Naive thymus-derived CD4-positive, alpha-beta T cell (primary cell): ENCODE measurements around the gene ERC1. TPM values are rescaled to one million over a fixed set of nuclear protein-coding genes. Genes with fewer than 3 reads are reported as not detected.
A peak's percentile ranks its signal among the peaks of the same experiment; 100 is the strongest.

Experiments used
- ATAC-seq: fragments of 150-1000 bp; cut with Tn5 transposase; 2 replicates; pipeline ENCODE4 v1.10.0; 2021; ENCODE audit warnings: mild to moderate bottlenecking, moderate library complexity
- CTCF ChIA-PET: fragments of 350-600 bp; sonication (Branson Sonifier 250); formaldehyde crosslinking; loops from one replicate; lab custom pipeline; 2021; ENCODE audit warnings: antibody characterized with exemption; lab: Charles Lee
- POLR2A ChIA-PET: fragments of 350-600 bp; sonication (Branson Sonifier 250); formaldehyde crosslinking; loops from one replicate; lab custom pipeline; 2021; ENCODE audit warnings: antibody characterized with exemption, inconsistent platforms; lab: Charles Lee
- DNase-seq, 9 donors: peaks; one replicate each; pipeline versions ENCODE4 v3.0.0 to v3.0.0-alpha.2; 2020 to 2022; ENCODE audit warnings: mixed read lengths in 1 of 9
- H3K27ac ChIP-seq: one replicate; pipeline ENCODE4 v1.7.0; 2013; ENCODE audit warnings: mild to moderate bottlenecking, low read depth, low read length, moderate library complexity
- H3K27me3 ChIP-seq, 2 donors: one replicate each; pipeline ENCODE4 v1.7.0; 2013; ENCODE audit warnings: low read length in 2 of 2, mild to moderate bottlenecking in 2 of 2, moderate library complexity in 2 of 2; ENCODE audit not compliant: control insufficient read depth in 2 of 2, insufficient read depth in 2 of 2
- H3K36me3 ChIP-seq, 3 experiments: 1 replicate in 2 of 3; 2 replicates in 1 of 3; pipeline ENCODE4 v1.7.0; 2013; ENCODE audit warnings: low read length in 3 of 3, mild to moderate bottlenecking in 3 of 3, moderate library complexity in 1 of 3; ENCODE audit not compliant: insufficient read depth in 3 of 3, control insufficient read depth in 2 of 3
- H3K4me1 ChIP-seq, 2 donors: one replicate each; pipeline ENCODE4 v1.7.0; 2013; ENCODE audit warnings: low read length in 2 of 2, mild to moderate bottlenecking in 2 of 2, moderate library complexity in 1 of 2; ENCODE audit not compliant: control insufficient read depth in 2 of 2, insufficient read depth in 2 of 2
- H3K4me3 ChIP-seq: 2 replicates; pipeline ENCODE4 v1.7.0; 2013; ENCODE audit warnings: mild to moderate bottlenecking, low read length
- H3K9me3 ChIP-seq, 3 experiments: 1 replicate in 2 of 3; 2 replicates in 1 of 3; pipeline ENCODE4 v1.7.0; 2013; ENCODE audit warnings: low read length in 3 of 3; ENCODE audit not compliant: control insufficient read depth in 2 of 3
- H3K27ac Mint-ChIP-seq, 9 donors: one replicate each; pipeline ENCODE4 v1.8.0; 2020 to 2022; ENCODE audit warnings: mixed read lengths in 9 of 9, mild to moderate bottlenecking in 8 of 9, moderate library complexity in 5 of 9, inconsistent platforms in 2 of 9
- H3K27me3 Mint-ChIP-seq, 5 donors: one replicate each; pipeline ENCODE4 v1.8.0; 2021 to 2022; ENCODE audit warnings: mixed read lengths in 5 of 5, mild to moderate bottlenecking in 1 of 5
- H3K36me3 Mint-ChIP-seq, 5 donors: one replicate each; pipeline ENCODE4 v1.8.0; 2020 to 2022; ENCODE audit warnings: mixed read lengths in 5 of 5, mild to moderate bottlenecking in 3 of 5, inconsistent platforms in 1 of 5
- H3K4me1 Mint-ChIP-seq, 7 donors: one replicate each; pipeline ENCODE4 v1.8.0; 2020 to 2022; ENCODE audit warnings: mixed read lengths in 7 of 7, mild to moderate bottlenecking in 3 of 7, inconsistent platforms in 1 of 7
- H3K4me3 Mint-ChIP-seq, 10 donors: one replicate each; pipeline ENCODE4 v1.8.0; 2020 to 2022; ENCODE audit warnings: mild to moderate bottlenecking in 10 of 10, mixed read lengths in 10 of 10, moderate library complexity in 6 of 10, inconsistent platforms in 2 of 10
- H3K9me3 Mint-ChIP-seq, 11 donors: one replicate each; pipeline ENCODE4 v1.8.0; 2020 to 2022; ENCODE audit warnings: mixed read lengths in 11 of 11, mild to moderate bottlenecking in 4 of 11, inconsistent platforms in 1 of 11, moderate library complexity in 1 of 11
- intact Hi-C, 2 donors: fragments of 100-400 bp; cut with micrococcal nuclease; formaldehyde crosslinking; loops; one replicate each; pipeline ENCODE4 v1.15.1; 2023
- polyA plus RNA-seq, 2 donors: library from polyadenylated mRNA; unstranded; fragments of 300-500 nt; fragmentation: Illumina TruSeq; gene quantifications; one replicate each; pipeline ENCODE4 v1.2.3, GENCODE V29; 2021
- total RNA-seq, 6 experiments: library from RNA in 5 of 6; stranded (reverse) in 5 of 6; gene quantifications; 1 replicate in 5 of 6; 2 replicates in 1 of 6; pipeline ENCODE4 v1.2.3 and lab custom pipeline; 2021 to 2026

The ERC1 gene
- total and polyA plus RNA-seq, 7 experiments from 2014 or later = 15.9 to 62.0 (median 51.5) TPM

GRCh38 chr12:1435456-1435855, 444.4 kb downstream of the ERC1 start:
- peaks cover 0 to 20% (median 3%) of the 10 kb centered on the region in 5 donors for H3K36me3 Mint-ChIP-seq
- H3K27ac Mint-ChIP-seq = no peak overlapping the region
- Histone ChIP-seq H3K9me3 (no peaks in the 10 kb centered on the region), H3K36me3 (peaks cover 0 to 5% (median 0%) of the 10 kb centered on the region in 3 experiments), H3K27ac (no peak overlapping the region), H3K4me3 (no peak overlapping the region), H3K27me3 (no peaks in the 10 kb centered on the region), H3K4me1 (no peaks in the 10 kb centered on the region)
- ATAC-seq = no peak
- no peak for DNase-seq
- intact Hi-C loops = no loop called here
- no peaks in the 10 kb centered on the region for H3K9me3 Mint-ChIP-seq
- ChIA-PET POLR2A (no interaction called here), CTCF (no interaction called here)
- H3K4me1 Mint-ChIP-seq = no peaks in the 10 kb centered on the region
- no peak overlapping the region for H3K4me3 Mint-ChIP-seq
- no peaks in the 10 kb centered on the region for H3K27me3 Mint-ChIP-seq

GRCh38 chr12:1436015-1436414, 445.0 kb downstream of the ERC1 start:
- intact Hi-C loops = no loop called here
- no peak overlapping the region for H3K4me3 Mint-ChIP-seq
- CTCF ChIA-PET = no interaction called here
- no peaks in the 10 kb centered on the region for H3K27me3 Mint-ChIP-seq
- H3K36me3 Mint-ChIP-seq = peaks cover 0 to 20% (median 3%) of the 10 kb centered on the region in 5 donors
- no peaks in the 10 kb centered on the region for H3K27me3 ChIP-seq
- H3K9me3 ChIP-seq = no peaks in the 10 kb centered on the region
- H3K27ac ChIP-seq = no peak overlapping the region
- no peak overlapping the region for H3K4me3 ChIP-seq
- DNase-seq (no peak), ATAC-seq (no peak)
- H3K4me1 ChIP-seq = no peaks in the 10 kb centered on the region
- no peaks in the 10 kb centered on the region for H3K9me3 Mint-ChIP-seq
- no peaks in the 10 kb centered on the region for H3K4me1 Mint-ChIP-seq
- POLR2A ChIA-PET = no interaction called here
- peak overlapping the region in 1 of 9 donors; percentile 0 for H3K27ac Mint-ChIP-seq
- H3K36me3 ChIP-seq = peaks cover 0 to 5% (median 0%) of the 10 kb centered on the region in 3 experiments

- peaks cover 0 to 24% (median 3%) of the 10 kb centered on the region in 5 donors for H3K36me3 Mint-ChIP-seq
- no peaks in the 10 kb centered on the region for H3K4me1 Mint-ChIP-seq
- H3K4me3 Mint-ChIP-seq = no peak overlapping the region
- H3K4me1 ChIP-seq = no peaks in the 10 kb centered on the region
- ATAC-seq (no peak), DNase-seq (no peak)
- H3K27ac ChIP-seq = no peak overlapping the region
- no peaks in the 10 kb centered on the region for H3K9me3 Mint-ChIP-seq
- no peaks in the 10 kb centered on the region for H3K27me3 ChIP-seq
- peaks cover 0 to 5% (median 0%) of the 10 kb centered on the region in 3 experiments for H3K36me3 ChIP-seq
- POLR2A ChIA-PET = no interaction called here
- no peaks in the 10 kb centered on the region for H3K9me3 ChIP-seq
- intact Hi-C loops = no loop called here
- no peak overlapping the region for H3K27ac Mint-ChIP-seq
- CTCF ChIA-PET = no interaction called here
- H3K27me3 Mint-ChIP-seq = no peaks in the 10 kb centered on the region
- H3K4me3 ChIP-seq = no peak overlapping the region
These were observed 446.0 kb downstream of the ERC1 start for GRCh38 chr12:1436981-1437380.

DNA sequence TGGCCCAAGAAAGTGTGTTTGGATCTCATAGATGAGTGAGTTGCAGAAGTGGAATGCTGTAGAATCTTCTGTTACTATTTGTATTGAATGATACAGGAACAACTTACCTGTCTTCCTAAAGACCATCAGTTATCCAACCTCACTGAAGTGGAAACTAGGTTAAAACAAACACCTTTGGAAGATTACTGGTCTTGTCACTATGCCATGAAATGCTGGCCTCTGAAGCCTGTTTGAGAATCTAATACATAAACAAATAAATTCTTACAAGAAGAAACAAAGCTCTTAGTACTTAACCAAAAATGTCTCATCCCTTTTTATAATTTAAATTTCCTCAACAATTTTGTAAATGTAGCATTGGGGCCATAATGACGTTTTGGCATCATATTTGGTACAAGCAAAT, 448.2 kb downstream of the ERC1 start:
- H3K27ac Mint-ChIP-seq = no peak overlapping the region
- Histone ChIP-seq H3K9me3 (no peaks in the 10 kb centered on the region), H3K27me3 (no peaks in the 10 kb centered on the region), H3K4me1 (no peaks in the 10 kb centered on the region), H3K4me3 (no peak overlapping the region), H3K27ac (no peak overlapping the region), H3K36me3 (peaks cover 0 to 11% (median 0%) of the 10 kb centered on the region in 3 experiments)
- CTCF ChIA-PET = no interaction called here
- peaks cover 1 to 32% (median 12%) of the 10 kb centered on the region in 5 donors for H3K36me3 Mint-ChIP-seq
- POLR2A ChIA-PET = no interaction called here
- ATAC-seq (no peak), DNase-seq (no peak)
- H3K4me3 Mint-ChIP-seq = no peak overlapping the region
- intact Hi-C loops = no loop called here
- no peaks in the 10 kb centered on the region for H3K9me3 Mint-ChIP-seq
- H3K4me1 Mint-ChIP-seq = no peaks in the 10 kb centered on the region
- H3K27me3 Mint-ChIP-seq = no peaks in the 10 kb centered on the region

GRCh38 chr12:1439687-1440086, 448.7 kb downstream of the ERC1 start:
- POLR2A ChIA-PET = no interaction called here
- peaks cover 1 to 37% (median 14%) of the 10 kb centered on the region in 5 donors for H3K36me3 Mint-ChIP-seq
- CTCF ChIA-PET = no interaction called here

GRCh38 chr12:1443421-1444141, 452.6 kb downstream of the ERC1 start:
- no peak overlapping the region for H3K27ac ChIP-seq
- no peaks in the 10 kb centered on the region for H3K9me3 ChIP-seq
- DNase-seq (no peak), ATAC-seq (no peak)
- Mint-ChIP-seq H3K9me3 (no peaks in the 10 kb centered on the region), H3K4me3 (no peak overlapping the region), H3K27me3 (no peaks in the 10 kb centered on the region), H3K4me1 (no peaks in the 10 kb centered on the region), H3K27ac (no peak overlapping the region), H3K36me3 (peaks cover 7 to 54% (median 34%) of the 10 kb centered on the region in 5 donors)
- H3K4me1 ChIP-seq = no peaks in the 10 kb centered on the region
- intact Hi-C loops = no loop called here
- ChIA-PET CTCF (no interaction called here), POLR2A (no interaction called here)
- peaks cover 0 to 24% (median 0%) of the 10 kb centered on the region in 3 experiments for H3K36me3 ChIP-seq
- no peaks in the 10 kb centered on the region for H3K27me3 ChIP-seq
- no peak overlapping the region for H3K4me3 ChIP-seq

More at GRCh38 chr12:1439687-1440086, 448.7 kb downstream of the ERC1 start:
- peaks cover 0 to 11% (median 0%) of the 10 kb centered on the region in 3 experiments for H3K36me3 ChIP-seq
- Mint-ChIP-seq H3K4me1 (no peaks in the 10 kb centered on the region), H3K27me3 (no peaks in the 10 kb centered on the region), H3K4me3 (no peak overlapping the region), H3K27ac (no peak overlapping the region), H3K9me3 (no peaks in the 10 kb centered on the region)
- no peak for ATAC-seq
- H3K9me3 ChIP-seq = no peaks in the 10 kb centered on the region
- no peak overlapping the region for H3K27ac ChIP-seq
- H3K27me3 ChIP-seq = no peaks in the 10 kb centered on the region
- intact Hi-C loops = no loop called here
- no peaks in the 10 kb centered on the region for H3K4me1 ChIP-seq
- H3K4me3 ChIP-seq = no peak overlapping the region
- DNase-seq = no peak

GRCh38 chr12:1444142-1444516, 453.1 kb downstream of the ERC1 start:
- no peaks in the 10 kb centered on the region for H3K9me3 Mint-ChIP-seq
- ATAC-seq = no peak
- Histone ChIP-seq H3K4me1 (no peaks in the 10 kb centered on the region), H3K4me3 (no peak overlapping the region), H3K36me3 (peaks cover 0 to 26% (median 0%) of the 10 kb centered on the region in 3 experiments), H3K27me3 (no peaks in the 10 kb centered on the region), H3K27ac (no peak overlapping the region), H3K9me3 (no peaks in the 10 kb centered on the region)
- CTCF ChIA-PET = no interaction called here
- H3K27me3 Mint-ChIP-seq = no peaks in the 10 kb centered on the region
- no peak overlapping the region for H3K4me3 Mint-ChIP-seq
- no peak overlapping the region for H3K27ac Mint-ChIP-seq
- DNase-seq = no peak
- no peaks in the 10 kb centered on the region for H3K4me1 Mint-ChIP-seq
- intact Hi-C loops = no loop called here
- POLR2A ChIA-PET = no interaction called here
- H3K36me3 Mint-ChIP-seq = peaks cover 8 to 60% (median 37%) of the 10 kb centered on the region in 5 donors
